ENCODE measurements around the gene SLC9B2. TPM values are rescaled to one million over a fixed set of nuclear protein-coding genes. Genes with fewer than 3 reads are reported as not detected.

The SLC9B2 gene
- polyA plus RNA-seq, 3 donors: 0.38 to 0.59 (median 0.48) TPM

GRCh38 chr4:103111598-103111997 lies 35.0 kb upstream of the SLC9B2 start:
- TF ChIP-seq, protein P1, sequence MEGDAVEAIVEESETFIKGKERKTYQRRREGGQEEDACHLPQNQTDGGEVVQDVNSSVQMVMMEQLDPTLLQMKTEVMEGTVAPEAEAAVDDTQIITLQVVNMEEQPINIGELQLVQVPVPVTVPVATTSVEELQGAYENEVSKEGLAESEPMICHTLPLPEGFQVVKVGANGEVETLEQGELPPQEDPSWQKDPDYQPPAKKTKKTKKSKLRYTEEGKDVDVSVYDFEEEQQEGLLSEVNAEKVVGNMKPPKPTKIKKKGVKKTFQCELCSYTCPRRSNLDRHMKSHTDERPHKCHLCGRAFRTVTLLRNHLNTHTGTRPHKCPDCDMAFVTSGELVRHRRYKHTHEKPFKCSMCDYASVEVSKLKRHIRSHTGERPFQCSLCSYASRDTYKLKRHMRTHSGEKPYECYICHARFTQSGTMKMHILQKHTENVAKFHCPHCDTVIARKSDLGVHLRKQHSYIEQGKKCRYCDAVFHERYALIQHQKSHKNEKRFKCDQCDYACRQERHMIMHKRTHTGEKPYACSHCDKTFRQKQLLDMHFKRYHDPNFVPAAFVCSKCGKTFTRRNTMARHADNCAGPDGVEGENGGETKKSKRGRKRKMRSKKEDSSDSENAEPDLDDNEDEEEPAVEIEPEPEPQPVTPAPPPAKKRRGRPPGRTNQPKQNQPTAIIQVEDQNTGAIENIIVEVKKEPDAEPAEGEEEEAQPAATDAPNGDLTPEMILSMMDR (IDR thresholded peaks at IDR 0.05): no peak
- Histone ChIP-seq H3K36me3 (replicated peaks in 1 of 2; ENCODE audit: control insufficient read depth in 1 of 2, insufficient read depth in 2 of 2, low read length in 2 of 2) (peaks cover 50 to 71% of the 10 kb centered on the region in 2 donors), H3K27me3 (ENCODE audit: control insufficient read depth in 2 of 2, insufficient read depth in 2 of 2, low read length in 2 of 2) (no peaks in the 10 kb centered on the region), H3K79me2 (ENCODE audit: insufficient read depth, low read length) (no peaks in the 10 kb centered on the region), H3K27ac (ENCODE audit: low read depth in 1 of 2, low read length in 2 of 2) (no peak overlapping the region), H4K20me1 (ENCODE audit: insufficient read depth, low read length) (no peaks in the 10 kb centered on the region), H3K9ac (ENCODE audit: insufficient read depth, low read length, poor library complexity, severe bottlenecking) (no peak overlapping the region), H3K4me2 (replicated peaks; ENCODE audit: extremely low read depth, low read length, poor library complexity, severe bottlenecking) (no peak overlapping the region), H3K4me3 (replicated peaks in 1 of 3; ENCODE audit: low read depth in 2 of 3, low read length in 3 of 3) (no peak overlapping the region), H3K9me3 (replicated peaks in 1 of 2; ENCODE audit: control insufficient read depth in 1 of 2, insufficient read depth in 1 of 2, low read length in 2 of 2) (no peaks in the 10 kb centered on the region), H2AFZ (ENCODE audit: insufficient read depth, low read depth, low read length, poor library complexity, severe bottlenecking) (no peak overlapping the region), H3K4me1 (ENCODE audit: control insufficient read depth in 1 of 2, insufficient read depth in 2 of 2, low read length in 2 of 2) (no peaks in the 10 kb centered on the region)
- Mint-ChIP-seq H3K4me3 (no peak overlapping the region), H3K36me3 (peaks cover 44 to 58% of the 10 kb centered on the region in 2 donors), H3K9me3 (no peaks in the 10 kb centered on the region), H3K27me3 (ENCODE audit: low read depth in 3 of 3) (peaks cover 0 to 1% (median 0%) of the 10 kb centered on the region in 3 donors), H3K27ac (no peak overlapping the region), H3K4me1 (no peaks in the 10 kb centered on the region)
- intact Hi-C loops (cut with micrococcal nuclease): no loop called here
- DNase-seq: no peak
- WGBS (ENCODE audit: insufficient coverage): no CpG with 5 or more reads among the region's 4 CpGs

GRCh38 chr4:103108542-103108941 lies 32.0 kb upstream of the SLC9B2 start:
- H3K4me3 Mint-ChIP-seq: no peak overlapping the region
- 100% methylated on average over 3 of the region's 4 CpGs for WGBS (ENCODE audit: insufficient coverage)
- intact Hi-C loops (cut with micrococcal nuclease): no loop called here

More at GRCh38 chr4:103108542-103108941, 32.0 kb upstream of the SLC9B2 start:
- Histone ChIP-seq H3K4me2 (replicated peaks; ENCODE audit: extremely low read depth, low read length, poor library complexity, severe bottlenecking) (no peak overlapping the region), H3K4me1 (ENCODE audit: control insufficient read depth in 1 of 2, insufficient read depth in 2 of 2, low read length in 2 of 2) (no peaks in the 10 kb centered on the region), H4K20me1 (ENCODE audit: insufficient read depth, low read length) (no peaks in the 10 kb centered on the region), H3K9me3 (replicated peaks in 1 of 2; ENCODE audit: control insufficient read depth in 1 of 2, insufficient read depth in 1 of 2, low read length in 2 of 2) (no peaks in the 10 kb centered on the region), H2AFZ (ENCODE audit: insufficient read depth, low read depth, low read length, poor library complexity, severe bottlenecking) (no peak overlapping the region), H3K27me3 (ENCODE audit: control insufficient read depth in 2 of 2, insufficient read depth in 2 of 2, low read length in 2 of 2) (no peaks in the 10 kb centered on the region), H3K27ac (ENCODE audit: low read depth in 1 of 2, low read length in 2 of 2) (no peak overlapping the region), H3K4me3 (replicated peaks in 1 of 3; ENCODE audit: low read depth in 2 of 3, low read length in 3 of 3) (no peak overlapping the region), H3K36me3 (replicated peaks in 1 of 2; ENCODE audit: control insufficient read depth in 1 of 2, insufficient read depth in 2 of 2, low read length in 2 of 2) (peaks cover 45 to 60% of the 10 kb centered on the region in 2 donors), H3K9ac (ENCODE audit: insufficient read depth, low read length, poor library complexity, severe bottlenecking) (no peak overlapping the region), H3K79me2 (ENCODE audit: insufficient read depth, low read length) (no peaks in the 10 kb centered on the region)
- Mint-ChIP-seq H3K4me1 (no peaks in the 10 kb centered on the region), H3K36me3 (peaks cover 48 to 49% of the 10 kb centered on the region in 2 donors), H3K27me3 (ENCODE audit: low read depth in 3 of 3) (no peaks in the 10 kb centered on the region), H3K9me3 (no peaks in the 10 kb centered on the region), H3K27ac (no peak overlapping the region)
- no peak for DNase-seq
- TF ChIP-seq, protein P1 (IDR thresholded peaks at IDR 0.05): no peak

Measured in CD14-positive monocyte (primary cell).